NCI-H187 treated with DMSO at 0.1 percent for 48 hours (cell line): ENCODE data around the gene KRT85.
"Not testable (repeated sequence)": the region's sequence is repeated elsewhere in the genome, so short reads cannot be mapped to it uniquely, and the experiment has no call there.

ENCODE experiments used
- DNase-seq: peaks from one replicate; lab custom pipeline; 2025; lab: John Stamatoyannopoulos, UW

KRT85 gene

DNA sequence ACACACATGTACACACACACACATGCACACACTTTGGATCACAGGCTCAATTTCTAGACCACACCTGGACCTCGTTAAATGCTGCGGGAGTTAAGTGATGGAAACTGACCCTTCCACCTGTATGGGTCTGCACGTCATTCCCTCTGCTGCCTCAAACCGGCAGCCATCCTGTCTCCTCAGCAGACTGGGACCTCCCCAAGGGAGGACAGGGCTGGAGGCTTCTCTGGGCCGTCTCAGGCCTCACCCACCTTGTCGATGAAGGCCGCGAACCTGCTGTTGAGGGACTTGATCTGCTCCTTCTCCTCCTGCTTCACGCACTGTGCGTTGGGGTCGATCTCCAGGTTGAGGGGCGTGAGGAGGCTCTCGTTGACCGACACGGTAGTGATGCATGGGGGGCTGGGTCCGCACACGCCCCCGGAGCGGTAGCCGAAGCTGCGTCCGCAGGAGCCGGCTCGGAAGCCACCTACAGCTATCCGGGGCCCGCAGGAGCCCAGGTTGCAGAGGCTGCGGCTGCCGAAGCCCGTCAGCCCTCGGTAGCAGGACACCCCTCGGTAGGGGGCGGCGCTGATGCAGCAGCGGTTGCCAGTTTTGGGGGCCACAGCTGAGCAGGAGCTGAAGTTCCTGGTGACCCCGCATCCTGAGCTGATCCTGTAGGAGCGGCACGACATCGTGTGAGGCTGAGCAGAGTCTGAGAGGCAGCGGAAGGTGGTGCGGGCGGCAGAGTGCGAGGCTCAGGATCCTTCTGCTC is at the start of gene KRT85:
KRT85 (minus strand) TSS at position 744 of the 748 bp plus-strand sequence; CDS start at position 668, 76 bp downstream.
- no peak for DNase-seq

DNA sequence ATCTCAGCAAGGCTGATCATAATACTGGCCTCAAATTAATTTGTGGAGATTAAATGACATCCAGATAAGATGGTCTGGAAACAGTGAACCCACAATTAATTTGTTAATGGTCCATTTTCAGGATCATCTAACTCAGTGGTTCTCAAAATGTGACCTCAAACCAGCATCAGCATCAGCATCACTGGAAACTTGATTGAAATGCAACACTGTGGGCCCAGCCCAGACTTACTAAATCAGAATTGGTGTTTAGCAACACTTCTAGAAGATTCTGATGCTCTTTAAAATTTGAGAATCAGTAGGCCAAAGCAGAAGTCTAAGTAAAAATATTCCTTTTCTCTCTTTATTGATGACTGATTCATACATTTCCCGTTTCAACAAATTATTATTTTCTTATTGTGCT is 49.5 kb upstream of the KRT85 start:
- no peak for DNase-seq

DNA sequence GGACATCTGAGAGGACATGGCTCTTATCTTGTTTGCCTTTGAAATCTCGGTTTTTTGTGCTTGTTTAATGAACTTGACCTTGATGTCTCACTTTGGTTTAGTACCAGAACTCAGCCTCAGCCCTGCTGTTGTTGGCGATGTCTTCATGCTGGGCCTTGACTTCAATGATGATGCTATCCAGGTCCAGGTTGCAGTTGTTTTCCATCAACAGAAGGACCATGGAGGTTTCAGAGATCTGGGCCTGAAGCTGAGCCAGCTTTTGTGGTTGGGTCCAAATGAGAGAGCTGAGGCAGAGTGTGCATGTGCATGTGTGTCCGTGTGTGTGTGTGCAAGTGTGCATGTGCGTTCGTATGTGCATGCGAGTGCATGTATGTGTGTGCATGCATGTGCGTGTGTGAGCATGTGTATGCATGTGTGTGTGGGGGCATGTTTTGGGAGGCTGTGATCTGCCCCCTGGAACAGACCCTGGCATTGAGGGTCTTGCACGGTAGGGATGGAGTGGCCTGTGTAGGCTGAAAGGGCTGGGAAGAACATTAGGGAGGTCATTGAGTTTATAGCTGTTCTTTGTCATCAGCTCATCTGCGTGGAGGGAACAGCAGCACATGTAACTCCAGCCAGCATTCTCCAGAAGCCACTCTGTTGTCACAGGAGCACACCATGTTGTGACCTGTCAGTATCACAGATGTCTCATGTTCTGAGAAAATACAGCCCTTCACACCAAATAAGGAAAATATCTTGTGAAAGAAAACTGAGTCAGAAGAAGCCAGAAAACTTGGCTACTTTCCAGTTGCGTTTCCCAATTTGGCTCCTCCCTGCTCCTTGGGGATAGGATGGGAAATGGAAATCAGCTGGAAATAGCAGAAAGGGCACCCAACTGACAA is 48.8 kb upstream of the KRT85 start:
- no peak for DNase-seq

DNA sequence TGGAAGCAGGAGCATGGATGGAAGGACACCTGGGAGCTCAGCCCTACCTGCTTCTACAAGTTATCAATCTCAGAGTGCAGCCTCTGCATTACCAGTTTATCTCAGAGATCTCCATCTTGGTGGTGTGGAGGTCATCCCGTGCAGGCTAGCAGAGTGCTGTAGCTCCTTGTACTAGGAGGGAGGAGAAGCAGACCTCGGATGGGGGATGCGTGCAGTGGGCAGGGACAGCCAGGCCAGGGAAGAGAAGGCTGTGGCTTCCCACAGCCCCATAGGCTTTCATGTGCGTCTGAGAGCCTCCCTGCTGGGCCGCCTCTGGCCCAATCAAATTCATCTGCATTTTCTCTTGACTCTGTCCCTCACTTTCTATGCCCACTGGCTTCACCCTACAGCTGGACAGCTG is 47.7 kb upstream of the KRT85 start:
- DNase-seq, result no peak

DNA sequence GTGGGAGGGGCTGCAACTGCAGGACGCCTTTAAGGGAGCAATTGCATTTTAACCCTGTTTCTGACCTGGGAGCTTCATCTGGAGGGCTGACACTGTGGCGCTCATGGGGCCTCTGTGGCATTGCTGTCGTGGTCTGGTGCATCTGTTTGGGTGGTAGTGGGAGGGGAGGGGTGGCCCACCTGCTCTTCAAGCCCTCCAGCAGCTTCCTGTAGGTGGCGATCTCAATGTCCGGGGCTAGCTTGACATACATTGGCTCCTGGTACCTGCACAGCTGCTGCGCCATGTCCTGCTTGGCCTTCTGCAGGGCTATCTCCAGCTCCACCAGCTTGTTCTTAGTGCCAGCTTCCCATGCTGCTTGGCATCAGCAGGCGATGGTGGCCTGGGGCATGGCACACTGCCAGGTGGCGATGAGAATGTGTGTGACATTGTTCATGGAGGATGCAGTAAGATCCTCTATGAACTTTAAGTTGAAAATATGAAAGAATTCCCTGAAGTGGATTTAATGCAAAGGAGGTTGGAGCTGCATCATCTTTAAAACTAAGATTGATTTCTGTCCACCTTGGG is 46.6 kb upstream of the KRT85 start:
- no peak for DNase-seq

DNA sequence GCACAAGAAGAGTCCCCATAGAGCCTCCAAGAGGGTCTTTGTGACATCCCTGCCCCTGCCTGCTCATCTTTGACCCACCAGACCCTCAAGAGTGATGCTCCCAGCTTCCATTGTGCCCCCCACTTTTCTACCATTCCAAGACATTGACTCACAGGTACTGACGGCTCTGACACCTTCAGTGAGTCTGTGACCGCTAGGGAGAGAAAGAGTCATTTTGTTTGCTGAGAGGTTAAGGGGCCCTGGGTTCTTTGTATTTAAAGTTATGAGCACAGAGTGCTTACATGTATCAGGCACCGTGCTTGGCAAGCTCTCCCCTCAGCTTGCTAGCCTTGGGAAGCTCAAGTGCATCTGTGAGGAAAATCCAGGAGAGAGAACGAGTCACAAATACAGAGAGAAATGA is 45.9 kb upstream of the KRT85 start:
- no peak for DNase-seq

DNA sequence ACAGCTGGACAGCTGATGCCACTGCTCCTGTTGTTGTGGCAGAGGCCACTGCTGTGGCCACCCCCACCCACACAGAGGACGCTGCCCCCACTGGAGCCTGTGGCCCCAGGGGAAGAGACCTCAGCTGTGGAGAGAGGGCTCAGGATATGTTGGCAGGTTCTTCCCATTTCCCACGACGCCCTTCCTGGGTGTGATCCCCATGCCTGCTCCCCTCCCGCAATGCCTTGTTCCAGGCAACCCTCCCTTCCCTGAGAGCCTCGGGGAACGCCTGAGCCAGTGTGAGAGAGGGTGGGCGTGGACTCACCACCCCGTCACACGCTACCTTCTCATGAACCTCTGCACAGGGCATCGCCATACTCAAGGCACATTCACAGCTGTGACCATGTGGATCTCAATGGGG is 44.5 kb upstream of the KRT85 start:
- DNase-seq, result no peak

DNA sequence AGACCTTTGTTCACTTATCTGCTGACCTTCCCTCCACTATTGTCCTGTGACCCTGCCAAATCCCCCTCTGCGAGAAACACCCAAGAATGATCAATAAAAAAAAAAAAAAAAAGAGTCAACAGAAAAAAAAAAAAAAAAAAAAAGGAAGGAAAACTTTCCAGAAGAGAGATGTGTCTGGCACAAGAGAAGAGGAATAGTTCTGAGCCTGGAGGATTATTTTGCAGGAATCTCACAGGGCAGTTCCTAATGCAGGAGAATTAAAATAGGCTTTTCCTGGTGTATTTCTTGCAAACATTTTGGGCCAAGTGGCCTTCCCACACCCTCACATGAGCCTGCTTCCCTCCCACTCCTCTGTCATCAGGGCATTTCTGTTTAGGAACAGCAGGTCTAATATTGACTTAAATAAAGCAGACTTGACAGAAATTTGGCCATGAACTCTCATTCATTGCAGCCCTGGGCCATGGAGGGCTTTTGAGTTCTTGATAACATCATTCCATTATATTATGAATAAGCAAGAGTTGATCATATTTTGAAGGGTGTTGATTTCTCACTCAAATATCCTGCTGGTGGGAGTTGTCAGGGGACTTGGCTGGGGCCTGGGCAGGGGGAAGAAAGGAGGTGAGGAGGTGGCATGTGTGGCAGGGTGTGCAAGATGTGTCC is 43.4 kb upstream of the KRT85 start:
- DNase-seq, result not testable (repeated sequence)

DNA sequence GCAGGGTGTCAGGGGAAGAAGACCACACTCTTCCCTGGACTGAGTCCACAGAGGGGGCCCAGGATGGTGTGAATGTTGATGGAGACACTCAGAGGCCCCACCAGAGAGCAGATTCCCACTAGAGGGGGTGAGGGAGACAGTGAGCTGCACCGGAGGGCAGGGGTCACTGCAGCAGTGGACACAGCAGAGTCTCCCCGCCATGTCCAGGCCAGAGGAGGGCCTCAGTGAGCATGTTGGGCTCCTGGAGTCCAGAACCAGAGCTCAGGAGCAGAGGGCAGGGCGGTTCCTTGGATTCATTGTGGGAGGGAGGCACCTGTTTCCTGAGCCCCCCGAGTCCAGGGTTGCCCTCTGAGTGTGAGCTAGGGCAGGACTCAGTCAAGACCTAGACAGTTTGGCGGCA is 40.6 kb upstream of the KRT85 start:
- DNase-seq, result no peak

DNA sequence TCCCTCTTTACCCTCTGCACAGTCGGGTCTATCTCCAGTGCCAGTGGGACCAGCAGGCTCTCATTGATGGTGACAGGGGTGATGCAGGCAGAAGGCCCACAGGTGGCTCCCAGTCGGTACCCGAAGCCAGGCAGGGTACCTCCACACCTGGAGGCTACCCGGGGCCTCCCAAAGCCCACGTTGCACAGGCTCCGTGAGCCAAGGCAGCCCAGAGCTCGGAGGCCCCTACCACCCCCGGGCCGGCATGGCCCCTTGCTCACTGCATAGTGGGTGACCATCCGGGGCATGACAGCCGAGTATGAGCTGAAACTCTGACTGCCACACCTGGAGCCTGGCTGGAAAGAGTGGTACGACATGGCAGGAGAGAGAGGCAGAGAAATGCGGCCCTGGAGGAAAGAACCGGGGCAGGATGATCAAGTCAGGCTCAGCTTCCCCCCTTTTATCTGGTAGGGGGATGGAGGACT is 38.7 kb upstream of the KRT85 start, which contains the start of gene KRT82:
KRT82 (minus strand) TSS at position 414 of the 464 bp plus-strand sequence; CDS start at position 356, 58 bp downstream.
- no peak for DNase-seq

DNA sequence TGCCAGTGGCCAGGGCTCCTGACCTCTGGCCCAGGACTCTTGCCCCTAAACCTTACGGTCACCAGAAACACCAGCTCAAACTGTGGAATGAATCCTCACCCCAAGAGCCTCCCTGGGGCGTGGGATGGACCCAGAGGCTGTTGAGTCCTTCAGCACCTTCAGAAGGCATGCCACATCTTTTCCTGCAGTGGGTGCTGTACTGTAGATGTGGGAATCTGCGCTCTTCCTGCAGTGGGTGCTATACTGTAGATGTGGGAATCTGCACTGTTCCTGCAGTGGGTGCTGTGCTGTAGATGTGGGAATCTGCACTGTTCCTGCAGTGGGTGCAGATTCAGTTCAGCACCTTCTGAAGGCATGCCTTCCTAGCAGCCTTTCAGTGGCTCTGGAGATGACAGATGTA is 37.7 kb upstream of the KRT85 start:
- DNase-seq, result no peak

DNA sequence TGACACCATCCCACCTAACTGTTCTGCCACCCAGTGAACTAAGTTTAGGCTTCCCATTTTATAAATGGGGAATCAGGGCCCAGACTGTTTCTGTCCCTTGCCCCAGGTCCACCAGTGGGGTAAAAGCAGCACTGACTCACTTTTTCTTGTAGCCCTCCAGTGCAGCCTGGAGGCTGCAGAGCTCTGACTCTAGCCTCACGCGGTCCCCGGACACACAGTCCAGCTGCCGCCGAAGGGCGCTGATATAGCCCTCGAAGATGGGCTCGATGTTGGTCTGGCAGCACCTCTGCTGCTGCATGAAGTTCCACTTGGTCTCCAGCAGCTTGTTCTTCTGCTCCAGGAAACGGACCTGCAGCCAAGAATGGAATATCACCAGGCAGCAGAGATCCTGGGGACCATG is 36.3 kb upstream of the KRT85 start:
- DNase-seq, result no peak

DNA sequence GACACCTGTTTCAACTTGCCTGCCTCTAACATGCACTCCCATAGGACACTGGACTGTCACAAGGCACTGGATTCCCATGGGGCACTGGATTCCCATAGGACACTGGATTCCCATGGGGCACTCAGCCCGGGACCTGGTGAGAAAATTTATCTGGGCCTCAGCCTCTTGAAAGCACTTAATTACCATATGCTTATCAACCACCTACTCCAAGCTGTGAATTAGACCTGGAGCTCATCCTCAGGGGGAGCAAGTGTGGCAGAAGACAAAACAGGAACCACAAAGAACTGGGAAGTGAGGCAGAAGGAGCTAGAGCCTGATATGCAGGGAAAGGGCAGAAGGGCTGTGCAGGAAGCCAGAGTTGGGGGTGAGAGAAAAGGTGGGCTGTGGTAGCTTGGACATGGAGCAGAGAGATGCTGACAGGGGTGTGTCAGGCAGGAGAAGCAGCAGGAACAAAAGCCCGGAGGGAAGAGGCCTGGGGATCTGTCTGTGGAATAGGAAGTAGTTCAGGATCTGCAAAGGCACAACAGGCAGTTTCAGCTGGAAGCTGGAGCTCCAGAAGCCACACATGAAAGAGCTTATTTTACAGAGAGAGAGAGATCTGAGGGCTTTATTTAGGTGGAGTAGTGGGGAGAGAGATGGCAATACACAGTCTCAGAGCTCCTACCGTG is 35.7 kb upstream of the KRT85 start:
- no peak for DNase-seq

DNA sequence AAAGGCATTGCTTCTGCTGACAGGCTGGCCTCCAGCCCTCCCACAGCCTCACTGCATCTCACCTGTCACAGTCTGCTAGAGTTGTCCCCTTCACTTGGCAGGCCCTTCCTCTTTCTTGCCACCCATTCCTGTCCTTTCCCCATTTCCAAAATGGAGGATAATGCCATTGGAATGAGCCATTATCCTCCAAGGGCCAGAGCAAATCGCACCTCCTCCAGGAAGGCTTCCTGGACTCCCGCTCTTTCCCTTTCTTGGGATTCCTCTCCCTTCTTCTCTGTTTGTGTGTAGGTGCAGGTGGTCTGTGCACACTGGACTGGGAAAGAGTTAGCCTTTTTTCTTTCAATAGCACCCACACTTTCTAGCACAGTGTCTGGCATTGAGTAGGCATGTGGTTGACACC is 35.1 kb upstream of the KRT85 start:
- no peak for DNase-seq

DNA sequence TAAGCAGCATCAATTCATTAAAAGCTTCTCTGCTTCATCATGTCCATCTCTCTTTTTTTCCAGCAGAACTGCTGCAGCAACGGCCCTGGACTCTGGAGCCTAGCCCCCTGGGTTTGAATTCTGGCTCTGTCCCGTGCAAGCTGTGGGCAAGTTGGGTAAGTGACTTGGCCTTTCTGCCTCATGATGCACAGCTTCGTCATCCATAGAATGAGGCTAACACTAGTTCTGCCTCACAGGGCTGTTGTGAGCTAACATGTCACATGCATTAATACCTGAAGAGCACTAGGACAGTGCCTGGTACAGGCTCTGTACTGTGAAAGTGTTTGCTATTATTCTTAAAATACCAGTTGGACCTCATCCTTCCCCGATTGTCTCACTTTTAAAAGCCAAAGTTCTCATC is 34.6 kb upstream of the KRT85 start:
- no peak for DNase-seq

DNA sequence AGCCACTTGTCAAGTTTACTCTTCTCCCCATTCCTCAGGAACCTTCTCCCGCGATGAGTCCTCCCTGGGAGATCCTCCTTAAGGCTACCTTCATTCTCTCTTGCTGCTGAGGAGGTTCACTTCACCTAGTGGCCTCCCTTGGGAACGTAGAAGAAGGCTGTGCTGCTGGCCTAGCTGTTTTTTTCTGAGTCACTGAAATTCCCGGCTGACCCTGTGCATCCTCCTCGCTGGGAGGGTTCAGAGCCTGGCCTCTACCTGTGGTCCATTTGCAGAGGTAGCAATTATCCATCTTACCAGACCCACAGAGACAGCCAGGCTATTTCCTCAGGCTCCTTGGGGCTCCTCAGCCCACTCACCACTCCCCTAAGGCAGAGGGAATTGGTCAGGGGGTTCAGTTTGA is 34.2 kb upstream of the KRT85 start:
- no peak for DNase-seq

DNA sequence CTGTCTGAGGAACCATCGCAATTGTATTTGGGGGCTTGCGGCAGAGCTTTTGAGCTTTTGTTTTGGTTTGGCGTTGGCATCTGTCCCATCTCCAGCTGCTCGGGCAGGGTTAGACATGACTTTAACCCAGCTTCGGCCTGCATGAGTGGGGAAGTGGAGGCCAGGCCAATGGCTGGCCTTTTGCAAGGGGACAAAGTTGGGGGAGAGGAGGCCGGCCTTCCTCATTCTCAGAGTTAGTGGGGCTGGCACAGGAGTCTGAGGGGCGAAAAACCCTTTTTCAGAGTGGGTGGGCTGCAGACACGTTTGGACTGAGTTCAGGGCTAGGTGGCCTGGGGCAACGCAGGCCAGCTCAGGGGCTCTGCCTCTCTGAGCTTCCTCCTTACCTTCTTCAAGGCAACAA is 33.6 kb upstream of the KRT85 start:
- DNase-seq, result no peak

DNA sequence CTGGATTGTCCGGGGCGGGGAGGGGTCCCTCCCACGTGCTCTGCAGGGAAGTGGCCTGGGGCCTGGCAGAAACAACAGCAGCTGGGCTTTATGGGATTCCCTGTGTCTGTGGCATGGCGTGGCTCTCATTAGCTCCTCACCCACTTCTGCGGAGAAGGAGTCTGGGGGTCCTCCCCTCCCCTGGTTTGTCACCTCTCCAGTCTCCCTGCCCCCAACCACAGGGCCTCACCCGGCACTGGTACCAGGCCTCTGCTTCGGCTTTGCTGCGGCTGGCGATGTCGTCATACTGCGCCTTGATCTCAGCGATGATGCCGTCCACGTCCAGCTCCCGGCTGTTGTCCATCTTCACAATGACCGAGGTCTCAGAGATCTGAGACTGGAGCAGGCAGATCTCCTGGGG is 32.5 kb upstream of the KRT85 start:
- no peak for DNase-seq

DNA sequence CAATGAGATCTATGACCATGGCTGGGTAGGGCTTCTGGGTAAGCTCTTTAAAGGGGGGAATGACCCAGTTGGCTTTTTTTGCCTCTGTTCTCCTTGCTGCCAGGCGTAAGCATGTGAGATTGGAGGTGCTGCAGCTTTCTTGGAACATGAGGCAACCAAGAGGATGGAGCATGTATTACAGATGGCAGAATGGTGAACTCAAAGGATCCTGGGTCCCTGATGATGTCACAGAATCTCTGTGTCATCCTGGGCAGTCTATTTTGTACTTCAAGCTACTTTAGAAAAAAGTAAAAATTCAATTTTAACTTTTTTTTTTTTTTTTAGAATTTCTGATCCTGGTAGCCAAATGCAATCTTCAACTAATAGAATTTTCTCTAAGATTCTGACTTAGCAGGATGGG is 30.9 kb upstream of the KRT85 start:
- DNase-seq, result no peak

DNA sequence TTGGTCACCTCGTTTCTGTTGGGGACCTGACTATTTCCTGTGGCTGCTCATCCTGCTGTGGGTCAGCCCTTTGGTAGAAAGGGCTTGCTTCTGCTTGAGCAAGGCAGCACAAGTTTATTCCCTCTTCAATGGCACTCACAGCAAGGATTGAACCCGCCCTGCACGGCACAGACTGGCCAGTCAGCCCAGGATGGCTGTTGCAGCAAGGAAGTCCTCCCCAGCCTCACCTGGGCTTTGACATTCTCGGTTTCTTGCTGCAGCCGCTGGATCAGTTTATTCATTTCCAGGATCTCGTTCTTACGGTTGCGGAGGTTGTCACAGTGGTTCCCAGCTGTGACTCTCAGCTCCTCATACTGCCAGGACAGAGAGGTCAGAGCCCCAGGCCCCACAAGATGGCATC is 29.4 kb upstream of the KRT85 start:
- no peak for DNase-seq

DNA sequence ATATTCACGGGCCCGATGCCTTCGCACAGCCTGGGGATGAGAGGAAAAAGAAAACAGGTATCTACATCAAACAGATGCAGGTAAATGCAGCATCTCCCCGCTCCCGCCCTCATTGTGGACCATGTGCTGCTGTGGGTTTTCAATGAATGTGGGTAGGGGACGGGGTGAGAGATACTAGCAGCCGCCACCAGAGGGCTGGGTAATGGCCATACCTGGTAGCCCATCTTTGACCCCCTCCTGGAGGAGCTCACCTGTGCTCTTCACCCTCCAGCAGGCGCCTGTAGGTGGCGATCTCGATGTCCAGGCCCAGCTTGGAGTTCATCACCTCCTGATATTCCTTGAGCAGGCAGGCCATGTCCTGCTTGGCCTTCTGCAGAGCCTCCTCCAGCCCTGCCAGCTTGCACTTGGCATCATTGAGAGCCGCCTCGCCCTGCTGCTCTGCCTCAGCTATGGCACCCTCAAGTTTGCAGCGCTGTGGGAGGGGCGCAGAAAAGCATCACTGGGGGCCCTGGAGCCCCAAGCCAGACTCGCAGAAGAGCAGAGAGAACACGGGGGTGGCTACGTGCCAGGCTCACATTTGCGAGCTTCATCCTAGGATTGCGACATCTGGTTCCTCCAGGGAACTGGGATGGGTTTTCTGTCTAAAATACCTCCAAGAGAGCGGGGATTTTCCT is 28.6 kb upstream of the KRT85 start:
- DNase-seq, result no peak
